HAP-1 (cell line): ENCODE data around the gene PYROXD2.
A peak's percentile ranks its signal among the peaks of the same experiment; 100 is the strongest.

Source experiments
- DNase-seq, 2 experiments: peaks; one replicate each; pipeline ENCODE4 v3.0.0-alpha.2; 2016 to 2020; ENCODE audit warnings: low spot score in 2 of 2
- H3K27me3 ChIP-seq: fragments of 250-450 bp; sonication (Bioruptor Pico); 2 replicates; pipeline ENCODE4 v1.5.1; 2020; ENCODE audit warnings: low read depth, mild to moderate bottlenecking, moderate library complexity
- H3K36me3 ChIP-seq: fragments of 250-450 bp; sonication (Bioruptor Pico); replicated peaks from 2 replicates; pipeline ENCODE4 v1.5.1; 2020; ENCODE audit warnings: mild to moderate bottlenecking
- H3K4me1 ChIP-seq: fragments of 250-450 bp; sonication (Bioruptor Pico); 2 replicates; pipeline ENCODE4 v1.5.1; 2020; ENCODE audit warnings: mild to moderate bottlenecking
- H3K4me3 ChIP-seq: fragments of 250-450 bp; sonication (Bioruptor Pico); 2 replicates; pipeline ENCODE4 v1.5.1; 2020; ENCODE audit warnings: mild to moderate bottlenecking, moderate library complexity
- H3K9me3 ChIP-seq: fragments of 250-450 bp; sonication (Bioruptor Pico); 2 replicates; pipeline ENCODE4 v1.5.1; 2020; ENCODE audit warnings: mild to moderate bottlenecking, moderate library complexity
- in situ Hi-C: fragments of 300-500 bp; cut with MboI; formaldehyde crosslinking; loops from 3 replicates; pipeline ENCODE4 v1.14.3; 2020; ENCODE audit warnings: low sequenced_read_pairs, inconsistent platforms, mixed read lengths

PYROXD2 gene

DNA sequence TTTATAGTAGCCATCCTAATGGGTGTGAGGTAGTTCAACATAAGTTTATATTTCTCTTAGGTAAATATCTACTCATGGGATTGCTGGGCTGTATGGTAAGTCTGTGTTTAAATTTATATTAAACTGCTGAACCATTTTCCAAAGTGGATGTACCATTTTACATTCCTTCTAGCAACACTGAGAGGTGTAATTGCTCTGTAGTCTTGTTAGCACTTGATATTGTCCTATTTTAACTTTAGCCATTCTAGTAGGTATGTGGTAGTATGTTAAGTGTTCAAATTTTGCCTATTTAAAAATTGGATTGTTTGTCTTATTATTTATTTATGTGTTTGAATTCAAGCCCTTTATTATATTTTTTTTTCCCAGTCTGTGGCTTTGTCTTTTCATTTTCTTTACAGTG, 34.3 kb upstream of the PYROXD2 start:
- DNase-seq: no peak
- in situ Hi-C loops: no loop called here
- H3K36me3 ChIP-seq: peaks cover 6% of the 10 kb centered on the region
- H3K9me3 ChIP-seq: no peaks in the 10 kb centered on the region
- no peaks in the 10 kb centered on the region for H3K27me3 ChIP-seq
- peaks cover 8% of the 10 kb centered on the region for H3K4me1 ChIP-seq
- H3K4me3 ChIP-seq: no peak overlapping the region

DNA sequence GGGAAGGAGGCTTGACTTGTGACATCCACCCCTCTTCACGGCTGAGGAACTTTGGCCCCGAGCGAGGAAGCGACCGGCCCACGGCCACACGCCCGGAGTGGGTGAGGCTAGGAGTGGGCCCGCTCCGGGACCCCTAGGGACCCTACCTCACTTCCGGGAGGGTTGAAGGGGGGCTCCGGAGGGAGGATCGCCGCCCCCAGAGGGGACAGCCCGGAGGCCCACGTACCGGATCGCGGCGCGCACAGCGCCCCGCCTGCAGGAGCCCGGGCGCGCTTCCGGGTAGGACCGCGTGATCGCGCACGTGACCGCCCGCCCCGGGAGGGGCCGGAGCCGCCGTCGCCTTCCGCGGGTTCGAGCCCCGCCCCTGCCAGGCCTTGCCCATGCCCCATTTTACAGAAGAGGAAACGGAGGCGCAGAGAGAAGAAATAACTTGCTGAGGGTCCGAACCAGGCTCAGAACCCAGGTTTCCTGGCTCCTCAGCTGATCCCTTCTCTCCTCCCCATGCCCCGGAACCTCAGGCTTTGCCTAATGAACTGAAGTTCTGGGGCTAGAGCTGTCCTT, 31.8 kb upstream of the PYROXD2 start, which contains the start of gene HPS1:
Gene HPS1, minus strand, starts transcription at position 275 of the 561 bp plus-strand sequence. CDS start 3,695 bp downstream, outside the sequence.
- DNase-seq: peak; percentile 57 to 83
- in situ Hi-C loops: no loop called here
- peak within 1 kb of the TSS; percentile 83 for H3K4me3 ChIP-seq

GRCh38 chr10:98446151-98446660, 31.2 kb upstream of the PYROXD2 start:
- Histone ChIP-seq H3K27me3 (no peaks in the 10 kb centered on the region), H3K4me3 (peak overlapping the region; percentile 83), H3K4me1 (peaks cover 8% of the 10 kb centered on the region), H3K9me3 (no peaks in the 10 kb centered on the region), H3K36me3 (peaks cover 18% of the 10 kb centered on the region)
- DNase-seq: peak in 1 of 2 experiments; percentile 51
- in situ Hi-C loops: no loop called here

More for the DNA sequence above, 31.8 kb upstream of the PYROXD2 start, which contains the start of gene HPS1:
- Histone ChIP-seq H3K9me3 (no peaks in the 10 kb centered on the region), H3K4me1 (peaks cover 8% of the 10 kb centered on the region), H3K27me3 (no peaks in the 10 kb centered on the region), H3K36me3 (peaks cover 13% of the 10 kb centered on the region)

- Histone ChIP-seq H3K9me3 (no peaks in the 10 kb centered on the region), H3K27me3 (no peaks in the 10 kb centered on the region), H3K4me3 (peak overlapping the region; percentile 83), H3K4me1 (peaks cover 8% of the 10 kb centered on the region), H3K36me3 (peaks cover 25% of the 10 kb centered on the region)
- DNase-seq: no peak
- in situ Hi-C loops: no loop called here
Measured at GRCh38 chr10:98445200-98445812, 30.3 kb upstream of the PYROXD2 start.

- Histone ChIP-seq H3K36me3 (peaks cover 29% of the 10 kb centered on the region), H3K4me3 (no peak overlapping the region), H3K9me3 (no peaks in the 10 kb centered on the region), H3K4me1 (peaks cover 8% of the 10 kb centered on the region), H3K27me3 (no peaks in the 10 kb centered on the region)
- in situ Hi-C loops: no loop called here
- DNase-seq: no peak
Measured at GRCh38 chr10:98444314-98445006, 29.5 kb upstream of the PYROXD2 start.

DNA sequence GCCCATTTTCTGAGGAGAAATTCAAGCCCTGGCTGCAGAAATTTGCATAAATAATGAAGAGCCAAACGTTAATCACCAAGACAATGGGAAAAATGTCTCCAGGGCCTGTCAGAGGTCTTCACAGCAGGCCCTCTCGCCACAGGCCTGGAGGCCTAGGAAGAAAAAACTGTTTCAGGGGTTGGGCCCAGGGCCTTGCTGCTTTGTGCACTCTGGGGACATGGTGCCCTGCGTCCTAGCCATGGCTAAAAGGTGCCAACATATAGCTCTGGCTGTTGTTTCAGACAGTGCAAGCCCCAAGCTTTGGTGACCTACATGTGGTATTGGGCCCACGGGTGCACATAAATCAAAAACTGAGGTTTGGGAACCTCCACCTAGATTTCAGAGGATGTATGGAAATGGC, 23.7 kb upstream of the PYROXD2 start:
- no peaks in the 10 kb centered on the region for H3K27me3 ChIP-seq
- no peak for DNase-seq
- no peak overlapping the region for H3K4me3 ChIP-seq
- peaks cover 35% of the 10 kb centered on the region for H3K36me3 ChIP-seq
- in situ Hi-C loops: no loop called here
- H3K9me3 ChIP-seq: no peaks in the 10 kb centered on the region
- H3K4me1 ChIP-seq: no peaks in the 10 kb centered on the region

GRCh38 chr10:98436704-98437103, 21.7 kb upstream of the PYROXD2 start:
- Histone ChIP-seq H3K4me3 (no peak overlapping the region), H3K4me1 (no peaks in the 10 kb centered on the region), H3K9me3 (no peaks in the 10 kb centered on the region), H3K27me3 (no peaks in the 10 kb centered on the region), H3K36me3 (peaks cover 29% of the 10 kb centered on the region)
- DNase-seq: no peak
- in situ Hi-C loops: no loop called here

GRCh38 chr10:98435178-98435577, 20.2 kb upstream of the PYROXD2 start:
- Histone ChIP-seq H3K4me3 (no peak overlapping the region), H3K9me3 (no peaks in the 10 kb centered on the region), H3K4me1 (no peaks in the 10 kb centered on the region), H3K36me3 (peaks cover 16% of the 10 kb centered on the region), H3K27me3 (no peaks in the 10 kb centered on the region)
- no peak for DNase-seq
- in situ Hi-C loops: no loop called here

DNA sequence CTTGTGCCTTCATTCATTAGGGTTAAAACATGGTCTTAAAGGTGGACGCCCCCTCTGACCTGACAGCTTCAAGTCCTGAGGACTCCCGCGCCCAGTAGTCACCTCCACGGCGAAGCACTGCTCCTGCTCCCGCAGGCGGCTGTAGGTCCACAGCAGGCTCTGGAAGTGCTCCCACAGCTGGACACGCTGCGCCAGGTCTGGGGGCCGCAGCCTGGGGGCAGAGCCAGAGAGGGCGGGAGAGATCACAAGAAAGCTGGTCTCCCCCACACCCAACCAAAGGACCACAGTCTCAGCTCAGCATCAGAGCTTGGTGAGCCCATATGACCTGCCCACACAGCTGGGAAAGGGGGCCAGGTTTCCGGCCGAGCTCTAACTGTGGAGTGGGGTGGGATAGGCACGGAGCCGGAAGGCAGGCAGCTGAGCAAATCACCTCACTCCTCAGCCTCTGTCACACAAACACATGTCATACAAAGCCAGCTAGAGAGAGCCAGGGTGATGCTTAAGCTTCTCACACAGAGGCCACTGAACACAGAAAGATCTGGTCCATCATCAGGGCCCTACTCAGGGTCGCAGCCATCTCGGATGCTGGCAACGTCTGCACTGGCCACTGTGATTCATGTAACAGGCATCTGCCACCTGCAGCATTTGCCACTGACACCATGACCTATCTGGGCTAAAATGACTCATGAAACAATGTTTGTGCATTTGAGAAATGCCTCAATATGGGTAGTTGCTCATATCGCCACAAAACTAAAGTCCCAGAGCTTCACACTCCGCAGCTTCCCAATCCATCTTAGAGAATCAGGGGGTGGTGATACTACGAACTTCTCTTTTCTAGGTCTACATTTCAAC, 19.1 kb upstream of the PYROXD2 start:
- Histone ChIP-seq H3K36me3 (peaks cover 10% of the 10 kb centered on the region), H3K4me1 (no peaks in the 10 kb centered on the region), H3K4me3 (no peak overlapping the region), H3K9me3 (no peaks in the 10 kb centered on the region), H3K27me3 (no peaks in the 10 kb centered on the region)
- DNase-seq: no peak
- in situ Hi-C loops: no loop called here

DNA sequence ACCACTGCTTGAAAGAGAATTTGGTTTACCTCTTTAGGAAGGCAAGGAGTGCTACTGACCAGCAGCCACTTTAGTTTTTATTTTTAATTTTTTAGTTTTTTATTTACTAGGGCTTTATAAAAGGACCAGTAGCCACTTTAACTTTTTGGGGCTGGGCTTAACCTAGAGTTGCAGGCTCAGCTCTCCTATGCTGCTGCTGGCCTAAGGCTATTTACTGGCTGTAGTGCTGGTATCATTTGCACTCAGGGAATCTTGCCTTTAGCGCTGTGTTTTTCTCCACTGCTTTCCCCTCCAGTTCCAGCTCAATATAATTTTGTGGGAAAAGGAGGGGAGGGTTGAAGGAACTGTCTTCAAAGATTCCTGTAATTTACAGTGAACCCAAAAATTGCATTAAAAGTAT, 18.4 kb upstream of the PYROXD2 start:
- Histone ChIP-seq H3K9me3 (no peaks in the 10 kb centered on the region), H3K4me3 (no peak overlapping the region), H3K4me1 (no peaks in the 10 kb centered on the region), H3K36me3 (peaks cover 10% of the 10 kb centered on the region), H3K27me3 (no peaks in the 10 kb centered on the region)
- no peak for DNase-seq
- in situ Hi-C loops: no loop called here

DNA sequence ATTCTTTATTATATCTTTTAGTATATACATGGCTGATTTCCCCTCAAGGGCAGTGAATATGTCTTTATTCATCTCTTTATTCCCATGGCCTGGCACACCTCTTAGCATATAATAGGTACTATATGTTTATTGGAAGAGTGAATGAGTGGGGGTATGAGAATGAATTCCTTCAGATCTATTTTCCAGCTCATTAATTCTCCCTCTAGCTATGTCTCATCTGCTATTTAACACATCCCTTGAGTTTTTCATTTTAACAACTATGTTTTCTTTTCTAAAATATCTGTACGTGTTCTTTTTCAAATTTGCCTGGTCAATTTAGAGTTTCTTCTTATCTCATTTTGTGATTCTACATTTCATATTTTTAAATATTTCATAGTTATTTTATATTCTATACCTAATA, 17.3 kb upstream of the PYROXD2 start:
- Histone ChIP-seq H3K27me3 (no peaks in the 10 kb centered on the region), H3K9me3 (no peaks in the 10 kb centered on the region), H3K36me3 (peaks cover 10% of the 10 kb centered on the region), H3K4me1 (no peaks in the 10 kb centered on the region), H3K4me3 (no peak overlapping the region)
- no peak for DNase-seq
- in situ Hi-C loops: no loop called here

GRCh38 chr10:98431016-98431415, 16.0 kb upstream of the PYROXD2 start:
- in situ Hi-C loops: no loop called here

GRCh38 chr10:98430427-98430826, 15.4 kb upstream of the PYROXD2 start:
- DNase-seq: no peak
- in situ Hi-C loops: no loop called here
- Histone ChIP-seq H3K9me3 (no peaks in the 10 kb centered on the region), H3K4me3 (no peak overlapping the region), H3K27me3 (no peaks in the 10 kb centered on the region), H3K4me1 (no peaks in the 10 kb centered on the region), H3K36me3 (peaks cover 10% of the 10 kb centered on the region)

More at GRCh38 chr10:98431016-98431415, 16.0 kb upstream of the PYROXD2 start:
- no peaks in the 10 kb centered on the region for H3K4me1 ChIP-seq
- no peaks in the 10 kb centered on the region for H3K9me3 ChIP-seq
- no peaks in the 10 kb centered on the region for H3K27me3 ChIP-seq
- H3K4me3 ChIP-seq: no peak overlapping the region
- DNase-seq: no peak
- H3K36me3 ChIP-seq: peaks cover 10% of the 10 kb centered on the region
